PC-3 (cell line): ENCODE measurements around the gene LAIR1. TPM values are rescaled to one million over a fixed set of nuclear protein-coding genes. Genes with fewer than 3 reads are reported as not detected.

Source experiments
- ATAC-seq: fragments of 200-7000 bp; cut with Tn5 transposase; 2 replicates; pipeline ENCODE4 v1.9.1; 2020; ENCODE audit warnings: mild to moderate bottlenecking, moderate library complexity
- BruUV-seq: library from RNA; stranded (reverse); fragments of 400-500 nt; replicated peaks from 2 replicates; lab custom pipeline; 2021; lab: Mats Ljungman, UMichigan
- CTCF ChIA-PET: fragments of 300-600 bp; sonication (Branson Sonifier 250); formaldehyde crosslinking; loops from one replicate; lab custom pipeline; 2022; ENCODE audit warnings: antibody characterized with exemption; lab: Charles Lee
- POLR2A ChIA-PET: fragments of 300-600 bp; sonication (Branson Sonifier 250); formaldehyde crosslinking; loops from one replicate; lab custom pipeline; 2022; ENCODE audit warnings: antibody characterized with exemption; ENCODE audit not compliant: unreplicated experiment; lab: Charles Lee
- DNase-seq: peaks from one replicate; pipeline ENCODE4 v3.0.0-alpha.2; 2015
- H2AFZ ChIP-seq: fragments of 300-600 bp; sonication (generic); 2 replicates; pipeline ENCODE4 v1.6.0; 2016; ENCODE audit warnings: antibody characterized with exemption, low read length
- H3F3A ChIP-seq: fragments of 300-600 bp; sonication (generic); one replicate; pipeline ENCODE4 v1.6.0; 2017; ENCODE audit warnings: antibody characterized with exemption, low read length, control low read depth, mild to moderate bottlenecking; ENCODE audit not compliant: unreplicated experiment
- H3K27ac ChIP-seq: fragments of 300-600 bp; sonication (generic); 2 replicates; pipeline ENCODE4 v1.5.1; 2016; ENCODE audit warnings: mild to moderate bottlenecking, low read length
- H3K27me3 ChIP-seq: fragments of 300-600 bp; sonication (generic); 2 replicates; pipeline ENCODE4 v1.6.1; 2016; ENCODE audit warnings: low read length, mixed read lengths
- H3K36me3 ChIP-seq: fragments of 300-600 bp; sonication (generic); 2 replicates; pipeline ENCODE4 v1.6.1; 2016; ENCODE audit warnings: low read depth, mixed run types, low read length, mixed read lengths
- H3K4me1 ChIP-seq: fragments of 300-600 bp; sonication (generic); 2 replicates; pipeline ENCODE4 v1.5.1; 2016; ENCODE audit warnings: low read length; ENCODE audit not compliant: insufficient read depth
- H3K4me2 ChIP-seq: fragments of 300-600 bp; sonication (generic); 2 replicates; pipeline ENCODE4 v1.6.0; 2016; ENCODE audit warnings: low read length
- H3K4me3 ChIP-seq: fragments of 300-600 bp; sonication (generic); 2 replicates; pipeline ENCODE4 v1.5.1; 2016; ENCODE audit warnings: mild to moderate bottlenecking, low read length, mixed read lengths
- H3K79me2 ChIP-seq: fragments of 300-600 bp; sonication (generic); 2 replicates; pipeline ENCODE4 v1.6.1; 2017; ENCODE audit warnings: low read length, mixed read lengths
- H3K9ac ChIP-seq: fragments of 300-600 bp; sonication (generic); 2 replicates; pipeline ENCODE4 v1.6.0; 2016; ENCODE audit warnings: mild to moderate bottlenecking, low read length
- H3K9me2 ChIP-seq: fragments of 300-600 bp; sonication (generic); replicated peaks from 2 replicates; pipeline ENCODE4 v1.6.1; 2016; ENCODE audit warnings: mixed run types, low read length, mixed read lengths
- H3K9me3 ChIP-seq: fragments of 300-600 bp; sonication (generic); 2 replicates; pipeline ENCODE4 v1.6.1; 2016; ENCODE audit warnings: low read length, mixed read lengths
- H4K20me1 ChIP-seq: fragments of 300-600 bp; sonication (generic); 2 replicates; pipeline ENCODE4 v1.6.1; 2016; ENCODE audit warnings: low read length, mixed read lengths
- EZH2 ChIP-seq: fragments of 300-600 bp; sonication (generic); IDR thresholded peaks from one replicate; pipeline ENCODE4 v1.6.1; 2017; ENCODE audit warnings: antibody characterized with exemption, mild to moderate bottlenecking, low read length; ENCODE audit not compliant: unreplicated experiment
- EZH2phosphoT487 ChIP-seq: fragments of 300-600 bp; sonication (generic); IDR thresholded peaks from 2 replicates; pipeline ENCODE4 v1.6.1; 2018; ENCODE audit warnings: mild to moderate bottlenecking, antibody characterized with exemption, low read length, borderline replicate concordance
- intact Hi-C: fragments of 100-400 bp; cut with micrococcal nuclease; formaldehyde crosslinking; loops from 2 replicates; pipeline ENCODE4 v1.9.0; 2023
- total RNA-seq: library from RNA; depleted of rRNA; stranded (reverse); fragments of >200 nt; gene quantifications from 2 replicates; pipeline ENCODE4 v1.2.3, GENCODE V29; 2014
- TF ChIP-seq, protein P1 (sequence below): fragments of 300-600 bp; sonication (generic); conservative IDR thresholded peaks from 2 replicates; pipeline ENCODE4 v1.5.1; 2017; ENCODE audit warnings: antibody characterized with exemption, low read depth, mild to moderate bottlenecking, low read length

The LAIR1 gene
- total RNA-seq, 1 experiment from 2014 or later, result not detected

DNA sequence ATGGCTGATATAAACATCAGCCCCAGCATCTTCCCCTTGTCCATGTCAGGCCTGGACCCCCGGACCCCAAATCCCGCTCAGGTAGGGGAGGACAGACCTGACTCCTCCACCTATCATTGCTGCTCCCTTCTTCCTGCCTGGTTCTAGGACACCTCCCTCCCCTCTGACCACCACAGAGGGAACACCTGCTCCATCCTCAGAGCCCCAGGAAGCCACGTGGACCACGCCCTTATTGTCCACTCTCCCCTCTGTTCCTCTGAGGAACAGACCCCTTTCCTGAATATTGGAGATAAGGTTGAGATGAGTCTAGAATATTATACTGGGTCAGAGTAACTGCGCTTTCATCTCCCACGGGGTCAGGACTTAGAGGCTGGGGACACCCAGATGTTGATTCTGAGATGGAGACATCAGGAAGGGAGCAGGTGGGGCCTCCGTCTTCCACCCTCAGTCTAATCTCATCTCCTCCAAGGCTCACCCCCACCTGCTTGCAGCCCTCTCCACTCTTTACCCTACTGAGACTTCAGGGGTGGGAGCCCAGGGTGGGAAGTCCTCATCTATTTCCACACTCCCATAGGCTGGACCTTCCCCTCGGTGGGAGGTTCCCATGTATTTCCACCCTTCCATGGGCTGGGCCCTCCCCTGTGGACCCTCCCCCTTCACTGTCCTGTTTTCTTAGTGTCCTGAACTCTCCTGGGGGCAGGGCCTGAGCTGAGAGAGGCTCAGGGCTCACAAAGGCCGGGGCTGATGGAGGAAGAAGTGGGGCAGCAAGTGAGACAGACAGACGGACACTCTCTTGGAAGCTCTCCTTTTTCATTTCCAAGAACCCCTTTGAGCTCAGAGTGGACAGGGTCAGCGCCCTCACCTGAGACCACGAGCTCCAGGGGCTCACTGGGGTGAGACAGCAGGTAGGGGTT lies 28.5 kb downstream of the LAIR1 start:
- H3K9me3 ChIP-seq, result no peaks in the 10 kb centered on the region
- H3K9me2 ChIP-seq, result no peaks in the 10 kb centered on the region
- H3K4me1 ChIP-seq, result no peaks in the 10 kb centered on the region
- POLR2A ChIA-PET, result no interaction called here
- H3K27ac ChIP-seq, result no peak overlapping the region
- no peak overlapping the region for H3K4me3 ChIP-seq
- H3K4me2 ChIP-seq, result no peak overlapping the region
- intact Hi-C loops, result no loop called here
- CTCF ChIA-PET, result no interaction called here
- TF ChIP-seq EZH2phosphoT487 (no peak), EZH2 (no peak)
- TF ChIP-seq, protein P1, sequence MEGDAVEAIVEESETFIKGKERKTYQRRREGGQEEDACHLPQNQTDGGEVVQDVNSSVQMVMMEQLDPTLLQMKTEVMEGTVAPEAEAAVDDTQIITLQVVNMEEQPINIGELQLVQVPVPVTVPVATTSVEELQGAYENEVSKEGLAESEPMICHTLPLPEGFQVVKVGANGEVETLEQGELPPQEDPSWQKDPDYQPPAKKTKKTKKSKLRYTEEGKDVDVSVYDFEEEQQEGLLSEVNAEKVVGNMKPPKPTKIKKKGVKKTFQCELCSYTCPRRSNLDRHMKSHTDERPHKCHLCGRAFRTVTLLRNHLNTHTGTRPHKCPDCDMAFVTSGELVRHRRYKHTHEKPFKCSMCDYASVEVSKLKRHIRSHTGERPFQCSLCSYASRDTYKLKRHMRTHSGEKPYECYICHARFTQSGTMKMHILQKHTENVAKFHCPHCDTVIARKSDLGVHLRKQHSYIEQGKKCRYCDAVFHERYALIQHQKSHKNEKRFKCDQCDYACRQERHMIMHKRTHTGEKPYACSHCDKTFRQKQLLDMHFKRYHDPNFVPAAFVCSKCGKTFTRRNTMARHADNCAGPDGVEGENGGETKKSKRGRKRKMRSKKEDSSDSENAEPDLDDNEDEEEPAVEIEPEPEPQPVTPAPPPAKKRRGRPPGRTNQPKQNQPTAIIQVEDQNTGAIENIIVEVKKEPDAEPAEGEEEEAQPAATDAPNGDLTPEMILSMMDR, result no peak
- no peak overlapping the region for H3K9ac ChIP-seq
- peaks cover 75% of the 10 kb centered on the region for H3K27me3 ChIP-seq
- BruUV-seq, result no TSS peak
- DNase-seq (no peak), ATAC-seq (no peak)
- H3K79me2 ChIP-seq, result no peaks in the 10 kb centered on the region
- no peak overlapping the region for H2AFZ ChIP-seq
- H4K20me1 ChIP-seq, result no peaks in the 10 kb centered on the region
- no peaks in the 10 kb centered on the region for H3F3A ChIP-seq
- H3K36me3 ChIP-seq, result no peaks in the 10 kb centered on the region

DNA sequence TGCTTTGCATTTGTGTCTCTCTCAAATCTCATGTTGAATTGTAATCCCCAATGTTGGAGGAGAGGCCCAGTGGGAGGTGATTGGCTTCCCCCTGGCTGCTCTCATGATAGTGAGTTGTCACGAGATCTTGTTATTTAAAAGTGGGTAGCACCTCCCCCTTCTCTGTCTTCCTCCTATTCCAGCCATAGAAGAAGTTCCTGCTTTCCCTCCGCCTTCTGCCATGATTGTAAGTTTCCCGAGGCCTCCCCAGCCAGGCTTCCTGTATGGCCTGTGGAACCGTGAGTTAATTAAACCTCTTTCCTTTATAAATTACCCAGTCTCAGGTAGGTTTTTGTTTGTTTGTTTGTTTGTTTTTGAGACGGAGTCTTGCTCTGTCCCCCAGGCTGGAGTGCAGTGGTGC lies 29.6 kb downstream of the LAIR1 start:
- CTCF ChIA-PET, result no interaction called here

More for the DNA sequence above, 29.6 kb downstream of the LAIR1 start:
- Histone ChIP-seq H3K9me3 (no peaks in the 10 kb centered on the region), H3K4me3 (no peak overlapping the region), H3K4me2 (no peak overlapping the region), H3K9me2 (no peaks in the 10 kb centered on the region), H3K36me3 (no peaks in the 10 kb centered on the region), H3K79me2 (no peaks in the 10 kb centered on the region), H3K27ac (no peak overlapping the region), H3K27me3 (peaks cover 65% of the 10 kb centered on the region), H2AFZ (no peak overlapping the region), H3K4me1 (no peaks in the 10 kb centered on the region), H4K20me1 (no peaks in the 10 kb centered on the region), H3K9ac (no peak overlapping the region), H3F3A (no peaks in the 10 kb centered on the region)
- ATAC-seq (no peak), DNase-seq (no peak)
- no TSS peak for BruUV-seq
- no peak for TF ChIP-seq EZH2
- no peak for TF ChIP-seq EZH2phosphoT487
- TF ChIP-seq, protein P1, result no peak
- POLR2A ChIA-PET, result no interaction called here
- intact Hi-C loops, result no loop called here
